Activated T-helper 2 cell treated with anti-CD3 and anti-CD28 coated beads, Interferon-gamma antibody, Interleukin-2, Interleukin-4, amounts not matched to agents 10 μg/mL and 5 μg/mL and 100 μg/mL, durations not matched to agents 14 hours and 24 hours and 36 hours (primary cell): ENCODE measurements around the gene TSSK3. TPM values are rescaled to one million over a fixed set of nuclear protein-coding genes. Genes with fewer than 3 reads are reported as not detected.

Source experiments
- DNase-seq: peaks from one replicate; pipeline ENCODE4 v3.0.0; 2021; ENCODE audit warnings: low spot score
- H3K27ac Mint-ChIP-seq: one replicate; pipeline ENCODE4 v1.8.0; 2021; ENCODE audit warnings: mixed read lengths
- H3K27me3 Mint-ChIP-seq: one replicate; pipeline ENCODE4 v1.8.0; 2021; ENCODE audit warnings: low read depth, mixed read lengths
- H3K36me3 Mint-ChIP-seq: one replicate; pipeline ENCODE4 v1.8.0; 2021; ENCODE audit warnings: low read depth, mixed read lengths
- H3K4me1 Mint-ChIP-seq: one replicate; pipeline ENCODE4 v1.8.0; 2021; ENCODE audit warnings: low read depth, mixed read lengths
- H3K4me3 Mint-ChIP-seq: one replicate; pipeline ENCODE4 v1.8.0; 2021; ENCODE audit warnings: low read depth, mild to moderate bottlenecking, moderate library complexity, mixed read lengths
- H3K9me3 Mint-ChIP-seq: one replicate; pipeline ENCODE4 v1.8.0; 2021; ENCODE audit warnings: mixed read lengths
- intact Hi-C: fragments of 100-400 bp; cut with micrococcal nuclease; formaldehyde crosslinking; loops from one replicate; pipeline ENCODE4 v1.15.1; 2023
- total RNA-seq: library from RNA; stranded (reverse); gene quantifications from 2 replicates; pipeline ENCODE4 v1.2.3, GENCODE V29; 2022

The TSSK3 gene
- total RNA-seq, 1 donor from 2014 or later, result 1.1 TPM

- Mint-ChIP-seq H3K36me3 (peaks cover 39% of the 10 kb centered on the region), H3K27ac (peak overlapping the region; percentile 67), H3K27me3 (no peaks in the 10 kb centered on the region), H3K4me3 (peak overlapping the region; percentile 85), H3K4me1 (peaks cover 35% of the 10 kb centered on the region), H3K9me3 (no peaks in the 10 kb centered on the region)
- peak; percentile 46 for DNase-seq
- intact Hi-C loops, result loop anchor here (2.0 to 10.0 kb wide), 5 partner anchors 43 to 120 kb away; partner anchors contain the start of genes BSDC1 and HDAC1
Measured at GRCh38 chr1:32334864-32335534, 27.3 kb upstream of the TSSK3 start.

DNA sequence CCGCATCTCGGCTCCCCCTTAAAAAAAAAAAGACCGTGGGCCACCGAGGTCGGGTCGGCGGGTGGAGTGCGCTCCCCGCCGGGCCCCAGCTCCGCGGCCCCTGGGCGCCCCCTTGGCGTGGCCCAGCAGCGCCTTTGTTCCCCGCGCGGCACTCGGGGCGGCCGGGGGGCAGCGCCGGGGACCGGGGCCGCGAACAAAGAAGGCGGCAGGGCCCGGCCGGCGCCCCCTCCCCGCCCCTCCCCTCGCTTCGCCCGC, 26.9 kb upstream of the TSSK3 start:
- Mint-ChIP-seq H3K27ac (no peak overlapping the region), H3K4me3 (peak overlapping the region; percentile 85), H3K4me1 (peaks cover 35% of the 10 kb centered on the region), H3K36me3 (peaks cover 35% of the 10 kb centered on the region), H3K9me3 (no peaks in the 10 kb centered on the region), H3K27me3 (no peaks in the 10 kb centered on the region)
- intact Hi-C loops, result loop anchor here (2.0 to 10.0 kb wide), 5 partner anchors 43 to 121 kb away; partner anchors contain the start of genes BSDC1 and HDAC1
- no peak for DNase-seq

DNA sequence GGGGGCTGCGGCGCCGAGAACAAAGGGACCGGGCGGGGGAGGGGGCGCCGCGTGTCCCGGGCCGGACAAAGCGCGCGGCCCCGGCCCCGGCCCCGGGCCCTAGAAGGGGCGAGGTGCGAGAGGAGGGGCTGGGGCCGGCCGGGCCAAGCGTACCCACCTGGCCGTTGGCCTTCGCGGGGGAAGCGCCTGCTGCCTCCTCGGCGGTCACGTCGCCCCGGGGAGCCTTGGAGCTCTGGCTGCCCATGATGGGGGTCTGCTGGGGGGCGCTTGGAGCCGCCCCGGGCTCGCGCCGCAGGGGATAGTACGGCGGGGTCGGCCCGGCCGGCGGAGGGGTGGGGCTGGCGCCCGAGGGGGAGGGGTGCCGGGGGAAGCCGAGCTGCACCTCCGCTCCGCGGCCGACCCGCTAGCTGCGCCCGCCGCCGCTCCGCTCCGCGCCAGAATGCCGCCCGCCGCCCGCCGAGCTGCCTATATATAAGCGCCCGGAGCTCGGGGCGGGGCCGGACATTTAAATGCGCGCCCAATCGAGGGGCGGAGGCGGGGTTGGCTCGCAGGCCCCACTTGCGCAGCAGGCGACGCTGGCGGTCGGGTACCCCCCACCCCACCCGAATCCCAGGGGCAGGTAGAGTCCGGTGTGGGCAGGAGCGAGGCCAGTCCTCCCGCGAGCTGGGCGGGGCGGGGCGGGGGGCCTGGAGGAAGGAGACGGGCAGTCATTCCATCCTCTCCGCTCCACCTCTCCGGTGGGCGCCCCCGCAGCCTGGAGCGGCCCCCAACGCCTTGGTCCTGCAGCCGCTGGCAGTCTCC, 26.3 kb upstream of the TSSK3 start, which contains the start of gene MARCKSL1:
MARCKSL1 (minus strand) TSS at position 444 of the 801 bp plus-strand sequence; CDS start at position 244, 200 bp downstream.
- peaks cover 35% of the 10 kb centered on the region for H3K4me1 Mint-ChIP-seq
- H3K27me3 Mint-ChIP-seq, result no peaks in the 10 kb centered on the region
- peak; percentile 74 for DNase-seq
- intact Hi-C loops, result loop anchor here (2.0 to 10.0 kb wide), 5 partner anchors 44 to 121 kb away; partner anchors contain the start of genes BSDC1 and HDAC1
- peaks cover 29% of the 10 kb centered on the region for H3K36me3 Mint-ChIP-seq
- H3K9me3 Mint-ChIP-seq, result no peaks in the 10 kb centered on the region
- peak within 1 kb of the TSS; percentile 67 for H3K27ac Mint-ChIP-seq
- H3K4me3 Mint-ChIP-seq, result peak within 1 kb of the TSS; percentile 85

DNA sequence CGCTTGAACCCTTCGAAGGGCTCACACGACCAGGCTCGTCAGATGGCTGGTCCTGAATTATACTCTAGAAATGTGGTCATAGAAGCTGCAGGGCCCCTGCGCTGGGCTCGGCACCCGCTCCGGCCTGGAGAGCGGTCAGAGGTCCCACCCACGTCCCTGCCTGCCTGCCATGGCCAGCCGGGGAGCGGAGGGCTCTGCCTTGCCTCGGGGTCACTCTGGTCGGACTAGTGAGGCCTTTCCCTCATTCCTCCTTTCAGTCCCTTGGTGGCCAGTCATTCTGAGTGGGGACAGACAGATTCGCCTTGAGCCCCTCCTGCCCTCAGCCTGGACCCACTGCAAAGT, 25.8 kb upstream of the TSSK3 start:
- peak overlapping the region; percentile 50 for H3K4me3 Mint-ChIP-seq
- H3K36me3 Mint-ChIP-seq, result peaks cover 24% of the 10 kb centered on the region
- no peak overlapping the region for H3K27ac Mint-ChIP-seq
- H3K4me1 Mint-ChIP-seq, result peaks cover 35% of the 10 kb centered on the region
- intact Hi-C loops, result loop anchor here (5.0 to 10.0 kb wide), 4 partner anchors 44 to 122 kb away; partner anchors contain the start of genes BSDC1 and HDAC1
- DNase-seq, result no peak
- no peaks in the 10 kb centered on the region for H3K27me3 Mint-ChIP-seq
- no peaks in the 10 kb centered on the region for H3K9me3 Mint-ChIP-seq

DNA sequence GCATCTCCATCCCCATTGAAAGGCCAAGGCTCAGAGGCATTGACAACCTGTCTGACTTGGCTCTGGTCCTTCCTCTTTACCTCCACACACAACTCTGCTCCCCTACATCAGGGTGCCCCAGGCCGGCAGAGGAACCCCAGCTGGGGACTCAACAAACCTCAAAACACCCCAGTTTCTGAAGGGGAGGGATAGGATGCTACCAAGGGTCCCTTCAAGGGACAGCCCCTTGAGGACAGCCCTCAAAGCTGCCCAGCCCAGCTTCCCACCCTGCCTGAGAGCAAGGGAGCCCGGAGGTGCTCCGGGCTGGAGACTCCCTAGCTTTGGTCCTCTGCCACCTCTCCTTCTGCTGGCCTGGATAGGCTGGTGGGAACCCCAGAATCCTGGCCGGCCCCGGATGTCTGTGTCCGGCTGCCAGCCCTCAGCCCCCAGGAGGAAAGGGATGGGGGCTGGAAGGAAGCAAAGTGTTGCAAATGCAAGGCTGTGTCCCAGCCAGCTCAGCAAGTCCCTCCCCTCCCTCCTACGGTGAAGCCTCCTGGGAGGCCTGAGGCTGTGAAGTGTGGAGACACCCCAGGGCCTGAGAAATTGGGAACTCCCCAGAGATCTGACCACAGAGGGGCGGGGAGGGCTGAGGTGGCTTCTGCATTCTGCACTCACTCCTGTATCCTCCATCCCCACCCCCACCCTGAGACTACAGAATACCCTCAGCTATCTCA, 25.2 kb upstream of the TSSK3 start:
- H3K4me3 Mint-ChIP-seq, result peak overlapping the region; percentile 50
- H3K27ac Mint-ChIP-seq, result no peak overlapping the region

GRCh38 chr1:32337855-32338636, 24.3 kb upstream of the TSSK3 start:
- DNase-seq, result no peak
- H3K9me3 Mint-ChIP-seq, result no peaks in the 10 kb centered on the region
- no peaks in the 10 kb centered on the region for H3K27me3 Mint-ChIP-seq
- intact Hi-C loops, result loop anchor here (1.0 to 10.0 kb wide), 5 partner anchors 13 to 123 kb away; partner anchors contain the start of genes BSDC1 and HDAC1
- H3K27ac Mint-ChIP-seq, result peak overlapping the region; percentile 30
- H3K36me3 Mint-ChIP-seq, result peaks cover 10% of the 10 kb centered on the region
- H3K4me3 Mint-ChIP-seq, result no peak overlapping the region
- peaks cover 40% of the 10 kb centered on the region for H3K4me1 Mint-ChIP-seq

More for the DNA sequence above, 25.2 kb upstream of the TSSK3 start:
- peaks cover 35% of the 10 kb centered on the region for H3K4me1 Mint-ChIP-seq
- H3K9me3 Mint-ChIP-seq, result no peaks in the 10 kb centered on the region
- H3K36me3 Mint-ChIP-seq, result peaks cover 18% of the 10 kb centered on the region
- no peaks in the 10 kb centered on the region for H3K27me3 Mint-ChIP-seq
- intact Hi-C loops, result loop anchor here (1.0 to 10.0 kb wide), 5 partner anchors 14 to 122 kb away; partner anchors contain the start of genes BSDC1 and HDAC1
- DNase-seq, result peak; percentile 59

- Mint-ChIP-seq H3K27me3 (no peaks in the 10 kb centered on the region), H3K27ac (peak overlapping the region; percentile 25), H3K4me1 (peaks cover 35% of the 10 kb centered on the region), H3K36me3 (peaks cover 6% of the 10 kb centered on the region), H3K9me3 (no peaks in the 10 kb centered on the region), H3K4me3 (no peak overlapping the region)
- intact Hi-C loops, result loop anchor here (5.0 to 10.0 kb wide), 4 partner anchors 46 to 124 kb away; partner anchors contain the start of genes BSDC1 and HDAC1
- no peak for DNase-seq
Measured at GRCh38 chr1:32338637-32339145, 23.6 kb upstream of the TSSK3 start.

DNA sequence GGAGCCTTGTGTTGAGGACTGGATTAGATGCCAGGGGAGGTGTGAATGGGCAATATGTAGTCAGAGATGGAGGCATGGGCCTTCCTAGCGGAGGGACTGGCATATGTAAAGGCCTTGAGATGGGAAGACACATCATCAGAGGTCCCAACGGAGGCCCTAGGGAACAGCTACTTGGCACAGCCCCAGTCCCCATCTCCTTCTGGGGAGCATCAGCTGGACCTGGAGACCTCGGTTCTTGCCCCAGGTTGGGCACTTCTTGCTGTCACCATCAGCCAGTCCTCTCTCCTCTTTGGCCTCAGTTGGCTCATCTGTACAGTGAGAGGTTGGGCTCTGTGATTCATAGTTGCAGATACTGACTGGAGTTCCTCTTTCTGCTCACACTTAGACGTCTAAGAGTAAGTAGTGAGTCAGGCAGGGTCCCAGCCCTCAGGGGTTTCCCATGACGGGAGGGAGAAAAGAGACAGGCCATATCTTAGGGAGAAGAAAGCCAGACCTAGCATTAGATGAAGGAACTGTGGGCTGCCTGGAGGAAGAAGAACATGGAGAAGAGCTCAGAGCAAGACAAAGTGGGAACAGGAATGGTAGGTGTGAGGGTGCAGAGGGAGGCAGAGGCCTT, 22.9 kb upstream of the TSSK3 start:
- intact Hi-C loops, result loop anchor here (5.0 to 10.0 kb wide), 4 partner anchors 47 to 125 kb away; partner anchors contain the start of genes BSDC1 and HDAC1
- no peaks in the 10 kb centered on the region for H3K27me3 Mint-ChIP-seq
- no peak for DNase-seq
- no peaks in the 10 kb centered on the region for H3K36me3 Mint-ChIP-seq
- H3K4me1 Mint-ChIP-seq, result peaks cover 32% of the 10 kb centered on the region
- no peaks in the 10 kb centered on the region for H3K9me3 Mint-ChIP-seq
- H3K4me3 Mint-ChIP-seq, result no peak overlapping the region
- no peak overlapping the region for H3K27ac Mint-ChIP-seq

GRCh38 chr1:32341186-32341757, 21.1 kb upstream of the TSSK3 start:
- DNase-seq, result no peak
- Mint-ChIP-seq H3K27me3 (peaks cover 3% of the 10 kb centered on the region), H3K4me3 (no peak overlapping the region), H3K4me1 (peaks cover 27% of the 10 kb centered on the region), H3K9me3 (no peaks in the 10 kb centered on the region), H3K36me3 (no peaks in the 10 kb centered on the region), H3K27ac (no peak overlapping the region)
- intact Hi-C loops, result no loop called here

DNA sequence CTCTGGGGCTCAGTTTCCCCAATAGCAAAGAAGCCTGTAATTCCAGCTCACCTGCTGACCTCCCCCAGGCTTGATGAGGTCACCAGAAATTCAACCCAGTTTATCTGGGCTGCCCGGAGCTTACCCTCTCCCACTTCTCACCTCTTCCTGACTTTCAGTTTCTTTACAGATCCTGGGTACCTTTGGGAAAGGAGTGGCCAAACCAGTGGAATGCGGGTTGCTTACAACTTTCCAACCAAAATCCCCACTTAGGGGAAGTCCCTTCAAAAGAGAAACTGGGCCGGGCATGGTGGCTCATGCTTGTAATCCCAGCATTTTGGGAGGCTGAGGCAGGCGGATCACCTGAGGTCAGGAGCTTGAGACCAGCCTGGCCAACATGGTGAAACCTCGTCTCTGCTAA, 20.4 kb upstream of the TSSK3 start:
- H3K9me3 Mint-ChIP-seq, result no peaks in the 10 kb centered on the region
- H3K27me3 Mint-ChIP-seq, result peaks cover 3% of the 10 kb centered on the region
- H3K4me1 Mint-ChIP-seq, result peaks cover 24% of the 10 kb centered on the region
- no peak for DNase-seq
- no peak overlapping the region for H3K4me3 Mint-ChIP-seq
- no peak overlapping the region for H3K27ac Mint-ChIP-seq
- no peaks in the 10 kb centered on the region for H3K36me3 Mint-ChIP-seq
- intact Hi-C loops, result no loop called here

DNA sequence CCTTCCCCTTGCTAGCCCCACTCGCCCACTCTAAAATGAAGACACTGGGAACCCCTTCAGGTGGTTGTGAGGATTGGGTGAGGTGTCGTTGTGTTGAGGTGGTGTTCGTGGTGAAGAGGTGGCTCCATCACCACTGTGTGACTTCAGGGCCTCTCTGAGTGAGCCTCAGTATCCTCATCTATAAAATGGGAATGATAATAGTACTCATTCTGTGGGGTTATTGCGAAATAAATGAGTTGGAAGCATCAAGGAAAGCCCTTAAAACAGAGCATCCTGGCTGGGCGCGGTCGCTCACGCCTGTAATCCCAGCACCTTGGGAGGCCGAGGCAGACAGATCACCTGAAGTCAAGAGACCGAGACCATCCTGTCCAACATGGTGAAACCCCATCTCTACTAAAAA, 19.6 kb upstream of the TSSK3 start:
- Mint-ChIP-seq H3K36me3 (no peaks in the 10 kb centered on the region), H3K9me3 (no peaks in the 10 kb centered on the region), H3K4me3 (no peak overlapping the region), H3K27ac (no peak overlapping the region), H3K4me1 (peaks cover 16% of the 10 kb centered on the region), H3K27me3 (peaks cover 3% of the 10 kb centered on the region)
- intact Hi-C loops, result no loop called here
- no peak for DNase-seq
